LNCAP (cell line): ENCODE data around the gene PCCA.

Experiments used
- TF ChIP-seq, protein P1 (sequence below): fragments of 450-650 bp; IDR thresholded peaks from 2 replicates; pipeline ENCODE4 v1.5.1; 2017; ENCODE audit warnings: mild to moderate bottlenecking

PCCA gene

DNA sequence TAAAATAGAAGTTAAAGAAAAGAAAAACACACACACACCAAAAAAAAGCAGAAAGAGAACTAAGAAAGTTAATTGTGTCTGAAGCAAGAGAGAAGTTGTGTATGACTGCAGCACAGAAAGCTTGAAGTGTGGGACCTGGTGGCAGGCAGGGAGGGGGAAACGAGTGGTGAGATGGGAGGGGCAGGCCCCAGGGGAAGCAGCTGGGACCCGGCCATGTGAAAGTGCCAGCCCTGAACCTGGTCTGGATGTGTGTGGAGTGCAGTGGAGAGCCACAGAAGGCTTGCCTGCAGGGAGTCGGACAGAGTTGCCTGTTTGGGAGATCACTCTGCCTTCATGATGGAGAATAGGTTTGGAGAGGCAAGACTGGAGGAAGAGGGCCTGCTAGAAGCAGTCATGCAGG lies 300.7 kb downstream of the PCCA start:
- TF ChIP-seq, protein P1, sequence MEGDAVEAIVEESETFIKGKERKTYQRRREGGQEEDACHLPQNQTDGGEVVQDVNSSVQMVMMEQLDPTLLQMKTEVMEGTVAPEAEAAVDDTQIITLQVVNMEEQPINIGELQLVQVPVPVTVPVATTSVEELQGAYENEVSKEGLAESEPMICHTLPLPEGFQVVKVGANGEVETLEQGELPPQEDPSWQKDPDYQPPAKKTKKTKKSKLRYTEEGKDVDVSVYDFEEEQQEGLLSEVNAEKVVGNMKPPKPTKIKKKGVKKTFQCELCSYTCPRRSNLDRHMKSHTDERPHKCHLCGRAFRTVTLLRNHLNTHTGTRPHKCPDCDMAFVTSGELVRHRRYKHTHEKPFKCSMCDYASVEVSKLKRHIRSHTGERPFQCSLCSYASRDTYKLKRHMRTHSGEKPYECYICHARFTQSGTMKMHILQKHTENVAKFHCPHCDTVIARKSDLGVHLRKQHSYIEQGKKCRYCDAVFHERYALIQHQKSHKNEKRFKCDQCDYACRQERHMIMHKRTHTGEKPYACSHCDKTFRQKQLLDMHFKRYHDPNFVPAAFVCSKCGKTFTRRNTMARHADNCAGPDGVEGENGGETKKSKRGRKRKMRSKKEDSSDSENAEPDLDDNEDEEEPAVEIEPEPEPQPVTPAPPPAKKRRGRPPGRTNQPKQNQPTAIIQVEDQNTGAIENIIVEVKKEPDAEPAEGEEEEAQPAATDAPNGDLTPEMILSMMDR, result no peak

- TF ChIP-seq, protein P1, result no peak
Measured at GRCh38 chr13:100392709-100393630, 304.1 kb downstream of the PCCA start.

DNA sequence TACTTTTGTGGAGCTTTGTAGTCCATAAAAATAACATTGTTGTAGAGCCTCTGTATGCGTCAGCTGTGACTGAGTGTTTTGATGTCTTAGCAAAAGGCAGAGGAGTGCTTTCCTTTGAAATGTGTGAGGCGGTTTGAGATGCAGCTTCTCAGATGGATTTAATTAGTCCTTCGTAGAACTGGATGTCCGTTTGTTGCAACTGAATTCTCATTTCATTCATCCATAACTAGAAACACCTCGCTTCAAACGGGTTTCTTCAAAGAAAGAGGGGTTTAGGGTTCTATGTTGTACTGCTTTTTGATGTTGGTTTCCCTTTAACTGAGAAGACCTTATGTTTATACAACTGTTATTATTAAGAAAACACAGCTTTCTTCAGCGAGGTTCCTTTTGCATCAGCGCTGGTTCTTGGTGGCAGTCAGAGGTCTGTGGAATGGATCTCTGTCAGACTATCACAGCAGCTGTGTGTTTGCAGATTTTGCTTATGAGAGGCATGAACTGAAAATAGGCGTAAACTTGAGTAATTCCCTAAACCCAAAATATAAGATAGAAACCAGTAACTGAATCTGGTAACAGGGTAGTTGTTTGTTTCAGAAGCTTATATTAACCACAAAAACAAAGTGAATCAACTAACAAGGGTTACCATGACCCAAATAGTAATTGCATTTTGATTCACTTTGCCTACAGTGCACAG lies 305.3 kb downstream of the PCCA start:
- TF ChIP-seq, protein P1, result no peak

GRCh38 chr13:100395698-100396373 lies 306.9 kb downstream of the PCCA start:
- TF ChIP-seq, protein P1, result no peak

- TF ChIP-seq, protein P1, result no peak
Measured at GRCh38 chr13:100396776-100397175, 307.9 kb downstream of the PCCA start.

- TF ChIP-seq, protein P1, result no peak
Measured at GRCh38 chr13:100397627-100398026, 308.7 kb downstream of the PCCA start.

- TF ChIP-seq, protein P1, result no peak
Measured at GRCh38 chr13:100398360-100398759, 309.5 kb downstream of the PCCA start.
